ENCODE measurements around the gene MLN.

Gene MLN

DNA sequence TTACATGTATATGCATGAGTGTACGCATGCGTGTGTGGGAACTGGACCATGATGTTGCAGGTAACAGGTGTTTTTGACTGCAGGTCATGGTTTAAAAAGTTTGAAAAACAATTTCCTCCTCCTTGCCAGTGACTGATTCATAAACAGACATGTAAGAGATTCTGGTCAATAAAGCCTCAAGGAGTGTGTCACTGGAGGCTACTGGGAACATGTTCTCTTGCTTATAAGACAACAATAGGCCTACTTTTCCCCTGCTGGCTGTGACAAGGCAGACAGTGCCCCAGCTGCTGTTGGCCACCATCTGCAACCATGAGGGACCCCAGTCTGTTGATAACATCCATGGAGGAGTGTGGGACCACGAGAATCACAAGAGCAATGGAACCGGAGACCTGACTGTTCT is 27.6 kb downstream of the MLN start:
- Histone ChIP-seq H3K9me3 (ENCODE audit: severe bottlenecking) (no peaks in the 10 kb centered on the region), H3K27ac (ENCODE audit: poor library complexity, severe bottlenecking) (no peak overlapping the region), H3K4me3 (ENCODE audit: severe bottlenecking) (no peak overlapping the region), H3K27me3 (ENCODE audit: insufficient read depth, poor library complexity, severe bottlenecking) (no peaks in the 10 kb centered on the region), H3K4me1 (ENCODE audit: insufficient read depth, poor library complexity, severe bottlenecking) (peaks cover 21% of the 10 kb centered on the region), H3K36me3 (ENCODE audit: low read depth) (peaks cover 83% of the 10 kb centered on the region)
- ATAC-seq (ENCODE audit: low read depth) (no peak), DNase-seq (ENCODE audit: low spot score) (no peak)
- TF ChIP-seq, protein P1, sequence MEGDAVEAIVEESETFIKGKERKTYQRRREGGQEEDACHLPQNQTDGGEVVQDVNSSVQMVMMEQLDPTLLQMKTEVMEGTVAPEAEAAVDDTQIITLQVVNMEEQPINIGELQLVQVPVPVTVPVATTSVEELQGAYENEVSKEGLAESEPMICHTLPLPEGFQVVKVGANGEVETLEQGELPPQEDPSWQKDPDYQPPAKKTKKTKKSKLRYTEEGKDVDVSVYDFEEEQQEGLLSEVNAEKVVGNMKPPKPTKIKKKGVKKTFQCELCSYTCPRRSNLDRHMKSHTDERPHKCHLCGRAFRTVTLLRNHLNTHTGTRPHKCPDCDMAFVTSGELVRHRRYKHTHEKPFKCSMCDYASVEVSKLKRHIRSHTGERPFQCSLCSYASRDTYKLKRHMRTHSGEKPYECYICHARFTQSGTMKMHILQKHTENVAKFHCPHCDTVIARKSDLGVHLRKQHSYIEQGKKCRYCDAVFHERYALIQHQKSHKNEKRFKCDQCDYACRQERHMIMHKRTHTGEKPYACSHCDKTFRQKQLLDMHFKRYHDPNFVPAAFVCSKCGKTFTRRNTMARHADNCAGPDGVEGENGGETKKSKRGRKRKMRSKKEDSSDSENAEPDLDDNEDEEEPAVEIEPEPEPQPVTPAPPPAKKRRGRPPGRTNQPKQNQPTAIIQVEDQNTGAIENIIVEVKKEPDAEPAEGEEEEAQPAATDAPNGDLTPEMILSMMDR (IDR thresholded peaks at IDR 0.05; ENCODE audit: poor library complexity, severe bottlenecking) = no peak

DNA sequence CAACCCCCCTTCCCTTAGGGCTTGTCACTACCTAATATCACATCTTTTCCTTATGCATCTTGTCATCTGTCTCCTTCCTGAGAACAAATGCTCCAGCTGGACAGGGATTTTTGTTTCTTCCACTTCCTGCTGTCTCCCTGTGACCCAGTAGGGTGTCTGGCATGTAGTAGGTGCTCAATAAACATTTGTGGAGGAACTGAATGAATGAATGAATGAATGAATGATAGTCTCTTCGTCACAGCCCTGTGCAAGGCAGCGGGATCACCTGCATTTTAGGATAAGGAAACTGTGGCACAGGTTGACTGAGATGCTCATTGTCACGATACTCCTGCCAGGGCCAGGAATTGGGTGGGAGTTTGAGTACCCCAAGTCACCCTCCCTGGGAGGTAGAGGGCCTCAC is 29.0 kb downstream of the MLN start:
- H3K36me3 ChIP-seq (ENCODE audit: low read depth) = peaks cover 70% of the 10 kb centered on the region
- H3K4me3 ChIP-seq (ENCODE audit: severe bottlenecking) = no peak overlapping the region
- peaks cover 24% of the 10 kb centered on the region for H3K4me1 ChIP-seq (ENCODE audit: insufficient read depth, poor library complexity, severe bottlenecking)
- ATAC-seq (ENCODE audit: low read depth) (no peak), DNase-seq (ENCODE audit: low spot score) (no peak)
- H3K27me3 ChIP-seq (ENCODE audit: insufficient read depth, poor library complexity, severe bottlenecking) = no peaks in the 10 kb centered on the region
- TF ChIP-seq, protein P1 (IDR thresholded peaks at IDR 0.05; ENCODE audit: poor library complexity, severe bottlenecking) = no peak
- no peaks in the 10 kb centered on the region for H3K9me3 ChIP-seq (ENCODE audit: severe bottlenecking)
- H3K27ac ChIP-seq (ENCODE audit: poor library complexity, severe bottlenecking) = no peak overlapping the region

DNA sequence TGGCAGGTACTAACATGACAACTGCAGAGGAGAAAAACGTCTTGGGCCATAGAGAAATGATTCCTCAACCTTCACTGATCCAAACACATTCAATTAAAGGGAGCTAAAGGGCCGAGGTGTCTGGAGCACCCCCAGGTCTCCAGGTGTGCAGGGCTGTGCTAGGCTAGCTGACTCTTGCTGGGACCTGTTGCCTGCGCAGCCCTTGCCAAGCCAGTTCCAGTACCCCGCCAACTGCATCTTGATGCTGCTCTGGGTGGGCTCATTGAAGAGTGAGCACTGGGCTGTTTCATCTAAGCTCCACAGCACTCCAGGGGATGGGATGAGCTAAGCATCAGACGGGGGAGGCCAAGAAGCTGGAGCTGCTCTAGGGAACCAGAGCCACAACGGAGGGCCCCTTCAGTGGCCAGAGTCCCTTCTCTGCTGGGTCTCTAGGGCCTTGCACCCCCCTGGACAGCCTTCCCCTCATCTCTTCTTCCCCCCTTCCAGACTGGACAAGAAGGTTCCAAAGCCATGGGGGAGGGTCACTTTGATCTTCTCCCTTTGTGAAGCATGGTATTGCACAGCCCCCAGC is 30.8 kb downstream of the MLN start:
- H3K36me3 ChIP-seq (ENCODE audit: low read depth) = peaks cover 52% of the 10 kb centered on the region
- peak overlapping the region; percentile 81 for H3K27ac ChIP-seq (ENCODE audit: poor library complexity, severe bottlenecking)

DNA sequence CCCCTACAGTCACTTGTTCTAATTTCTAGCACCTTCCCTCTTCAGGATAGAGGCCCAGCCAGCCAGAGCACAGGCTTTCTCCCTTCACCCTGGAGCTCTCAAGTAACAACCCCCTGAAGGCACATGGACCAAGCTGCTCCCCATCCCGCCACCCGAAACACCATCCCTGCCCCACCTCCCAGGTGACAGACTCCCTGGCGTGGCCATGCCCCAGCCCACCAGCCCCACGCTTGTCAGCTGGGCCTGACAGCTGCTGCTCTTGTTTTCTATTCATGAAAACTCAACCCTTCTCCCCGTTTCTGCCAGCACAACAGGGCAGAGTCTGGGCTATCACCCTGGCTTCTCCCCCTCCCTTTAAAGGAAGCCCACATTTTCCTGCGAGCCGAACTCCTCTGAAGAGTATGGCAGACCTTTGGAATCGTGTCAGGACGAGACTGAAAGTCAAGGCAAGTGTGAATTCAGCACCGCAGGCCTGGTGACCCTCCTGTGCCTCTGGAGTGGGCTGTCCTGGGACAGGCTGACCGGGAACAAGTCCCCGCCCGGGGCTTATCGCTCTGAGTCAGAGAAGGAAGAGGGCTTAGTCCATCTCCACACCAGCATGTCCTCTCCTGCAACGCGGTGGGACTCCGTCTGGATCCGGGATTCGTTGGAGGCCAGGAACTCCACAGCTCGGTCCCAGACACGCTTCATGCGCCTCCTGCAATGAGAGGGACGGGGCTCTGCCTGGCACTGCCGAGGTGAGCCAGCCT is 31.5 kb downstream of the MLN start:
- DNase-seq (ENCODE audit: low spot score) = no peak

More for the DNA sequence above, 30.8 kb downstream of the MLN start:
- ATAC-seq (ENCODE audit: low read depth) = peak; percentile 3
- Histone ChIP-seq H3K27me3 (ENCODE audit: insufficient read depth, poor library complexity, severe bottlenecking) (no peaks in the 10 kb centered on the region), H3K4me1 (ENCODE audit: insufficient read depth, poor library complexity, severe bottlenecking) (peaks cover 24% of the 10 kb centered on the region), H3K9me3 (ENCODE audit: severe bottlenecking) (no peaks in the 10 kb centered on the region), H3K4me3 (ENCODE audit: severe bottlenecking) (no peak overlapping the region)
- TF ChIP-seq, protein P1 (IDR thresholded peaks at IDR 0.05; ENCODE audit: poor library complexity, severe bottlenecking) = no peak
- no peak for DNase-seq (ENCODE audit: low spot score)

More for the DNA sequence above, 31.5 kb downstream of the MLN start:
- TF ChIP-seq, protein P1 (IDR thresholded peaks at IDR 0.05; ENCODE audit: poor library complexity, severe bottlenecking) = no peak
- Histone ChIP-seq H3K4me3 (ENCODE audit: severe bottlenecking) (no peak overlapping the region), H3K27me3 (ENCODE audit: insufficient read depth, poor library complexity, severe bottlenecking) (no peaks in the 10 kb centered on the region), H3K27ac (ENCODE audit: poor library complexity, severe bottlenecking) (peak overlapping the region; percentile 81), H3K36me3 (ENCODE audit: low read depth) (peaks cover 44% of the 10 kb centered on the region), H3K9me3 (ENCODE audit: severe bottlenecking) (no peaks in the 10 kb centered on the region), H3K4me1 (ENCODE audit: insufficient read depth, poor library complexity, severe bottlenecking) (peaks cover 24% of the 10 kb centered on the region)
- ATAC-seq (ENCODE audit: low read depth) = peak; percentile 43

All from RWPE2 (cell line).